Duodenal mucosa (tissue), 2 donors: ENCODE measurements around the gene TM9SF3.
"Not testable (repeated sequence)": the region's sequence is repeated elsewhere in the genome, so short reads cannot be mapped to it uniquely, and the experiment has no call there.

Experiments used
- H3K27ac ChIP-seq: one replicate; pipeline ENCODE4 v1.7.0; 2013; ENCODE audit warnings: low read depth, low read length
- H3K27me3 ChIP-seq, 2 donors: one replicate each; pipeline ENCODE4 v1.7.0; 2013; ENCODE audit warnings: low read length in 2 of 2, control low read depth in 1 of 2; ENCODE audit not compliant: insufficient read depth in 2 of 2, control insufficient read depth in 1 of 2
- H3K36me3 ChIP-seq, 2 donors: one replicate each; pipeline ENCODE4 v1.7.0; 2013; ENCODE audit warnings: low read length in 2 of 2, control low read depth in 1 of 2; ENCODE audit not compliant: insufficient read depth in 2 of 2, control insufficient read depth in 1 of 2
- H3K4me1 ChIP-seq, 2 donors: one replicate each; pipeline ENCODE4 v1.7.0; 2013; ENCODE audit warnings: low read length in 2 of 2, control low read depth in 1 of 2; ENCODE audit not compliant: insufficient read depth in 2 of 2, control insufficient read depth in 1 of 2
- H3K4me3 ChIP-seq, 2 donors: one replicate each; pipeline ENCODE4 v1.7.0; 2013; ENCODE audit warnings: low read length in 2 of 2, low read depth in 1 of 2
- H3K9ac ChIP-seq, 2 donors: one replicate each; pipeline ENCODE4 v1.7.0; 2013; ENCODE audit warnings: low read length in 2 of 2, low read depth in 1 of 2
- H3K9me3 ChIP-seq, 2 donors: one replicate each; pipeline ENCODE4 v1.7.0; 2013; ENCODE audit warnings: low read length in 2 of 2, control low read depth in 1 of 2; ENCODE audit not compliant: control insufficient read depth in 1 of 2

TM9SF3 gene

DNA sequence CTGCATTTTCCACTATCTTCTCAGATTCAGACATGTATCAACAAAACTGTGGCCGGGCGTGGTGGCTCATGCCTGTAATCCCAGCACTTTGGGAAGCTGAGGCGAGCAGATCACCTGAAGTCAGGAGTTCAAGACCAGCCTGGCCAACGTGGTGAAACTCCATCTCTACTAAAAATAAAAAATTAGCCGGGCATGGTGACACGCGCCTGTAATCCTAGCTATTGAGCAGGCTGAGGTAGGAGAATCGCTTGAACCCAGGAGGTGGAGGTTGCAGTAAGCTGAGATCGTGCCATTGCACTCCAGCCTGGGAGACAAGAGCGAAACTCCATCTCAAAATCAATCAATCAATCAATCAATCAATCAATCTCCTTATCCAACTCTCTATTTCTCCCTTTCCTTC is 41.3 kb downstream of the TM9SF3 start:
- H3K4me1 ChIP-seq, H3K27ac ChIP-seq, H3K27me3 ChIP-seq, H3K9ac ChIP-seq, H3K4me3 ChIP-seq, H3K9me3 ChIP-seq: not testable (repeated sequence)
- peaks cover 10 to 63% of the 10 kb centered on the region in 2 donors for H3K36me3 ChIP-seq

DNA sequence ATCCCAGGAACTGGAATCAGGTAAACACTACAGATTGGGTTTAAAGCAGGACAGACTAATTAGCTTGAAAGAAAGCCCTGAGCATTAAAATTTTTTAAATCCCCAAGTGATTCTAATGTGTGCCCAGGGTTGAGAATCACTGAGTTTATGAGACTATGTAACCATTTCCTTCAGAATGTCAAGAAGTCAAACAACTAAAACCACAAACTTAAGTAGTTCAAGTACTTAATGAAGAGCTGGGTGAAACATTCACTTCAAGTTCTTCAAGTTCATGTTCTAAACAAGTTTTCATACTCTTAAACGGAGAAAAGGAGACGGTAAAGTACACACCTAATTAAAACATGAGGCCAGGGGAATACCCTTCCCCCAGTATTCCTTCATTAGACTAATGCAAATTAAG is 44.9 kb downstream of the TM9SF3 start:
- no peak overlapping the region for H3K27ac ChIP-seq
- H3K4me1 ChIP-seq, result no peaks in the 10 kb centered on the region
- H3K4me3 ChIP-seq, result no peak overlapping the region
- no peaks in the 10 kb centered on the region for H3K9me3 ChIP-seq
- H3K27me3 ChIP-seq, result no peaks in the 10 kb centered on the region
- H3K9ac ChIP-seq, result no peak overlapping the region
- peaks cover 5 to 63% of the 10 kb centered on the region in 2 donors for H3K36me3 ChIP-seq

DNA sequence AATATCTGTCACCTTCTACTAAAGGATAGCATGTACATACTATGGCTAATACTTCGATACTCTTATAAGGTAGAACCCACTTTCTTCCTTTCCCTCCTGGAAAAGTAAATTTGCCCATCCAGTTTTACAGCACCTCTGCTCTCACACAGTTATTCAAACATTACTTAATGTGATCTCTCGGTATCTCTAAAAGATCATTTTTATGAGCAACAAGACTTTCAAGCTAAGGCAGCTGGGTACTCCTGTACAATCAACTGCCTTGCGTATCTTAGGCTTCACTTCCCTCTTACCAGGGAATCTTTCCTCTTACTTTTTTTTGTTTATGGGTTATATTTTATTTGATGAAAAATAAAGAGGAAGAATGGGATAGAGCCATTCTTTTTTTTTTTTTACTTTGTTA is 46.6 kb downstream of the TM9SF3 start:
- Histone ChIP-seq H3K36me3 (peaks cover 5 to 57% of the 10 kb centered on the region in 2 donors), H3K9me3 (no peaks in the 10 kb centered on the region), H3K4me1 (no peaks in the 10 kb centered on the region), H3K4me3 (no peak overlapping the region), H3K9ac (no peak overlapping the region), H3K27ac (no peak overlapping the region), H3K27me3 (no peaks in the 10 kb centered on the region)

DNA sequence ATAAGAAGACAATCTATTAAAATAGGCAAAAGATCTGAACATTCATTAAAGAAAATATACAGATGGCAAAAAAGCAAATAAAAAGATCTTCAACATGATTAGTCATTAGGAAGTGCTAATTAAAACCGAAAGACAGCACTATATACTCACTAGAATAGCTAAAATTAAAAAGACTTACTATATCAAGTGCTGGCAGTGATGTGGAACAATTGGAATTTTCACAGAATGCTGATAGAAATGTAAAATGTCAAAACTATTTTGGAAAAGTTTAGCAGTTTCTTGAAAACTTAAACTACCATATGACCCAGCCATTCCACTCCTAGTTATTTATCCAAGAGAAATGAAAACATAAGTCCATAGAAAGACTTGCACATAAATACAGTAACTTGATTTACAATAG is 48.1 kb downstream of the TM9SF3 start:
- Histone ChIP-seq H3K9me3 (no peaks in the 10 kb centered on the region), H3K4me1 (no peaks in the 10 kb centered on the region), H3K27me3 (no peaks in the 10 kb centered on the region), H3K9ac (no peak overlapping the region), H3K4me3 (no peak overlapping the region), H3K27ac (no peak overlapping the region), H3K36me3 (peaks cover 2 to 53% of the 10 kb centered on the region in 2 donors)

DNA sequence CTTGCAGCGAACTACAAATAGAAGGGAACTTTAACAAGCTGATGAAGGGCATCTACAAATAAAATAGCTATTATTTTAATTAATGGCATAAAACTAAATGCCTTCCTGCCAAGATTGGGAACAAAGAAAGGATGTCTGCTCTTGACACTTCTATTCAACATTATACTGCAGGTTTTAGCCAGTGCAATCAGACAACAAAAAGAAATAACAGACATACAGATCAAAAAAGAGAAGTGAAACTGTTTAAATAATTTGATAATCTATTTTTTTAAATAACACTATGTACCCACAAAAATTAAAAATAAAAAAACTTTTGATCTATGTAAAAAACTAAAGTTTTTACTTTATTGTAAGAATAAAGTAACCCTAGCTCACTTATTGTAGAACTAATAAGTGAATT is 50.7 kb downstream of the TM9SF3 start:
- H3K27me3 ChIP-seq, result no peaks in the 10 kb centered on the region
- H3K27ac ChIP-seq, result no peak overlapping the region
- H3K9me3 ChIP-seq, result no peaks in the 10 kb centered on the region
- H3K4me1 ChIP-seq, result peaks cover 0 to 10% of the 10 kb centered on the region in 2 donors
- no peak overlapping the region for H3K9ac ChIP-seq
- peaks cover 3 to 53% of the 10 kb centered on the region in 2 donors for H3K36me3 ChIP-seq
- no peak overlapping the region for H3K4me3 ChIP-seq

DNA sequence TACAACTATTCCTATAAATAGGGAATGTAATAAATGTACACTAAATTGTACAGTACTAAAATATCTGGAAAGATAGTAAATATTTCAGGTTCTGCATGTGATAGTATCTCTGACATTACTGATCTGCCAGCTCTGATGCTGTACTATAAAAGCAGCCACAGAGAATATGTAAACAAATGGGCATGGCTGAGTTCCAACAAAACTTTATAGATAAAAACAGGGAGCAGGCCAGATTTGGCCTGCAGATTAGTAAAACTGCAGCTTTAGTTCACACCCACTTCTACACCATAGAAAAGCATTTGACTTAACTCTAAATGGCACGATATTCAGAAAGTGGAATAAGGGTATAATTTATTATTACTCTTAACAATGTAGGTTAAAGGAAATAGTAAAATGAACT is 54.3 kb downstream of the TM9SF3 start:
- peaks cover 0 to 10% of the 10 kb centered on the region in 2 donors for H3K4me1 ChIP-seq
- H3K4me3 ChIP-seq, result no peak overlapping the region
- peaks cover 14 to 51% of the 10 kb centered on the region in 2 donors for H3K36me3 ChIP-seq
- no peak overlapping the region for H3K9ac ChIP-seq
- H3K27me3 ChIP-seq, result no peaks in the 10 kb centered on the region
- H3K27ac ChIP-seq, result no peak overlapping the region
- no peaks in the 10 kb centered on the region for H3K9me3 ChIP-seq

DNA sequence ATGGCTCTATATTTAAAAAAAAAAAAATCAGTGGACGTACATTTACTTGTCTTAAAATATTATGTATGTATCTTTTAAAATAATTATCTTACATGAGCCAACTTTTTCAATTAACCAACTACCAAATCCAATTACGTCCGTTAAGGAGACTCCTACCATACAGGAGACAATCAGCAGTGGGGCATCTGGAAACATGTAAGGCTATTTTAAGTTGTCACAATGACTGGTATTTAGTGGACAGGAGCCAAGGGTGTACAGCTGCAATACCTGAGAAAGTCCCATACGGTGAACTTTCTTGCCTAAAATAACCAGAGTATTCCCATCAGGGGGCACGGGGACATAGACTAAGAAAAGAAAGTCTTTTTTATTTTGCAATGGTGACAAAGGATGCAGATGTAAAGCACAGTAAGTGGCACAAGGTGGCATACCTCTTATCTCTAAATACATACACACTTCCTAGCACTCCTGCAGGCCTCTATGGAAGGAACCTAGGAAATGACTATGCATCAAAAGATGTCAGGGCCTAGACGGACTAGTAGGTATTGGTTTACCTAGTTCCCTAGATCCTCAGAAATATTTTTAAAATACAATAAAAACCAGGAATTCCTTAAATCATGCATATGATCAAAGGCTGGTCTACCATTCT is 57.1 kb downstream of the TM9SF3 start:
- H3K27ac ChIP-seq, result no peak overlapping the region

DNA sequence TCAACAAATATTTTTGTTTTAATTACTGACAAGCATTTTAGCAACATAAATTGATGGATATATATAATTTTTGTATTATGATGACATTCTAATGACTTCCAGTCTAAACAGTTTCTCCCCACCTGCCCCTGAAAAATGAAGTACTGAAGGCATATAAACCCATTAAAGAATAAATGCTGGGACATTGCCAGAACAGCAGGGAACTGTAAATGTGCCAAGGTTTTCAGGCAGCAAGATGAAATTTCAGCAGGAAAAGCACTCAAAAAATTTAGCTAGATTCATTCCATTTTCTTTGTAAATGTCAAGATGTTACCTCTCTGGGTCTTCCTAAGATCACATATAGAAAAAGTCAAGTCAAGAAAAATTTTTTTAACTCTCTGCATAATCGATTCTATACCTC is 62.1 kb downstream of the TM9SF3 start:
- Histone ChIP-seq H3K4me3 (no peak overlapping the region), H3K4me1 (no peaks in the 10 kb centered on the region), H3K27ac (no peak overlapping the region), H3K36me3 (peaks cover 48 to 59% of the 10 kb centered on the region in 2 donors), H3K9ac (no peak overlapping the region), H3K9me3 (no peaks in the 10 kb centered on the region), H3K27me3 (no peaks in the 10 kb centered on the region)

More for the DNA sequence above, 57.1 kb downstream of the TM9SF3 start:
- H3K9ac ChIP-seq, result no peak overlapping the region
- no peaks in the 10 kb centered on the region for H3K9me3 ChIP-seq
- H3K27me3 ChIP-seq, result no peaks in the 10 kb centered on the region
- H3K4me3 ChIP-seq, result no peak overlapping the region
- peaks cover 33 to 56% of the 10 kb centered on the region in 2 donors for H3K36me3 ChIP-seq
- peaks cover 0 to 10% of the 10 kb centered on the region in 2 donors for H3K4me1 ChIP-seq

DNA sequence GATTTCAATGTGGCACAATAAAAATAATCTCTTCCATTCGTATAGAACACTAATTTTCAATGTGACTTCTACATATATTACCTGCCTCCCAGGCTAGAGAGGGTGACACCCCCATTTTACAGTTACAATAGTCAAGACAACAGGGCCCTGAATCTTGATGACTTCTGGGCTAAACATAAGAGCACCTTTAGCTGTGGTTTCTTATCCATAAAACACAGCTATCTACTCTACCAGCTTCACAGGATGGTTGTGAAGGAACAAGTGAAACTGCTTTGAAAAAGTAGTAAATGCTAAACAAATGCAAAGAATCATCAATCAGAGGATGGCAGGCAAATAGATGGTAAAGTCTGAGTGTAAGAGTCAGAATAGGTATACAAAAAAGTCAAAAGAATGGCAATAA is 69.5 kb downstream of the TM9SF3 start:
- no peak overlapping the region for H3K9ac ChIP-seq
- H3K27ac ChIP-seq, result no peak overlapping the region
- peaks cover 19 to 23% of the 10 kb centered on the region in 2 donors for H3K36me3 ChIP-seq
- H3K27me3 ChIP-seq, result peaks cover 4 to 11% of the 10 kb centered on the region in 2 donors
- no peaks in the 10 kb centered on the region for H3K9me3 ChIP-seq
- peaks cover 7 to 21% of the 10 kb centered on the region in 2 donors for H3K4me1 ChIP-seq
- H3K4me3 ChIP-seq, result no peak overlapping the region

DNA sequence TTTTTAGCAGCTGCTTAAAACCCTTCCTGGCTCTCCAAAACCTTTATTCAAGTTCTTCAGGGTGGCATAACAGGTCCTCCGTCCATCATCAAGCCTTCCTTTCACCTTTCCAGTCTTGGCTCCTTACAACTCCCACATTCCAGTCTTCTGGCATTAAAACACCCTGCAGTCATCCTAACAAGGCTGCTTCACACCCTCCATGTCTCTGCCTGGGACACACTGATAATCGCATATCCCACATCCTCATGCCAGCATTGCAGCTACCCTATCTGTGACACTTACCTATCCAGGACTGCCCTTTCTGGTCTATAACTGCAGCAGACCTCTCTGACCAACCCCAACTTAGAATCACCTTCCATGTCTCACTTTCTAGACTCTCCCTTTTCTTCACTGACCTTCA is 70.5 kb downstream of the TM9SF3 start:
- Histone ChIP-seq H3K27me3 (peaks cover 12 to 19% of the 10 kb centered on the region in 2 donors), H3K27ac (no peak overlapping the region), H3K9ac (no peak overlapping the region), H3K4me1 (peaks cover 7 to 23% of the 10 kb centered on the region in 2 donors), H3K9me3 (no peaks in the 10 kb centered on the region), H3K4me3 (no peak overlapping the region), H3K36me3 (peaks cover 13 to 14% of the 10 kb centered on the region in 2 donors)
